Retina (tissue), 1 donor: Measurements from ENCODE around the gene TNIP3.
A peak's percentile ranks its signal among the peaks of the same experiment; 100 is the strongest.
"Not testable (repeated sequence)": the region's sequence is repeated elsewhere in the genome, so short reads cannot be mapped to it uniquely, and the experiment has no call there.

Source experiments
- DNase-seq: peaks from one replicate; pipeline ENCODE4 v3.0.0-alpha.2; 2016

Gene TNIP3

GRCh38 chr4:121177246-121178137, 13.4 kb upstream of the TNIP3 start:
- no peak for DNase-seq

GRCh38 chr4:121176082-121176934, 12.2 kb upstream of the TNIP3 start:
- DNase-seq, result no peak

- DNase-seq, result not testable (repeated sequence)
These were observed 7.4 kb upstream of the TNIP3 start for GRCh38 chr4:121171477-121171876.

GRCh38 chr4:121168446-121169281, 4.5 kb upstream of the TNIP3 start:
- DNase-seq, result no peak

- no peak for DNase-seq
These were observed 2.9 kb upstream of the TNIP3 start for GRCh38 chr4:121166976-121167375.

- DNase-seq, result no peak
These were observed 1.1 kb upstream of the TNIP3 start for GRCh38 chr4:121165206-121165605.

GRCh38 chr4:121156822-121157769, 7.0 kb downstream of the TNIP3 start:
- peak; percentile 85 for DNase-seq

- no peak for DNase-seq
These were observed 8.2 kb downstream of the TNIP3 start for GRCh38 chr4:121155893-121156292.

GRCh38 chr4:121154103-121154515, 10.0 kb downstream of the TNIP3 start:
- DNase-seq, result no peak

- DNase-seq, result no peak
These were observed 12.2 kb downstream of the TNIP3 start for GRCh38 chr4:121151942-121152341.

GRCh38 chr4:121150486-121150885, 13.6 kb downstream of the TNIP3 start:
- no peak for DNase-seq

GRCh38 chr4:121150003-121150402, 14.1 kb downstream of the TNIP3 start:
- DNase-seq, result no peak

- no peak for DNase-seq
These were observed 15.5 kb downstream of the TNIP3 start for GRCh38 chr4:121148621-121149020.

GRCh38 chr4:121148000-121148399, 16.1 kb downstream of the TNIP3 start:
- DNase-seq, result no peak

GRCh38 chr4:121146530-121146929, 17.6 kb downstream of the TNIP3 start:
- DNase-seq, result no peak

- no peak for DNase-seq
These were observed 18.7 kb downstream of the TNIP3 start for GRCh38 chr4:121145430-121145829.

GRCh38 chr4:121144021-121144420, 20.1 kb downstream of the TNIP3 start:
- no peak for DNase-seq

GRCh38 chr4:121143131-121143530, 21.0 kb downstream of the TNIP3 start:
- no peak for DNase-seq

- peak; percentile 60 for DNase-seq
These were observed 23.2 kb downstream of the TNIP3 start for GRCh38 chr4:121140716-121141460.

GRCh38 chr4:121139533-121140222, 24.4 kb downstream of the TNIP3 start:
- DNase-seq, result no peak
